HG02852 (cell line): ENCODE results near the gene SLC2A11.
"Not testable (repeated sequence)": the region's sequence is repeated elsewhere in the genome, so short reads cannot be mapped to it uniquely, and the experiment has no call there.

ENCODE experiments used
- ATAC-seq: cut with Tn5 transposase; IDR thresholded peaks from one replicate; pipeline ENCODE4 v1.9.1; 2021; ENCODE audit warnings: mild to moderate bottlenecking, moderate library complexity; ENCODE audit not compliant: unreplicated experiment

The SLC2A11 gene

DNA sequence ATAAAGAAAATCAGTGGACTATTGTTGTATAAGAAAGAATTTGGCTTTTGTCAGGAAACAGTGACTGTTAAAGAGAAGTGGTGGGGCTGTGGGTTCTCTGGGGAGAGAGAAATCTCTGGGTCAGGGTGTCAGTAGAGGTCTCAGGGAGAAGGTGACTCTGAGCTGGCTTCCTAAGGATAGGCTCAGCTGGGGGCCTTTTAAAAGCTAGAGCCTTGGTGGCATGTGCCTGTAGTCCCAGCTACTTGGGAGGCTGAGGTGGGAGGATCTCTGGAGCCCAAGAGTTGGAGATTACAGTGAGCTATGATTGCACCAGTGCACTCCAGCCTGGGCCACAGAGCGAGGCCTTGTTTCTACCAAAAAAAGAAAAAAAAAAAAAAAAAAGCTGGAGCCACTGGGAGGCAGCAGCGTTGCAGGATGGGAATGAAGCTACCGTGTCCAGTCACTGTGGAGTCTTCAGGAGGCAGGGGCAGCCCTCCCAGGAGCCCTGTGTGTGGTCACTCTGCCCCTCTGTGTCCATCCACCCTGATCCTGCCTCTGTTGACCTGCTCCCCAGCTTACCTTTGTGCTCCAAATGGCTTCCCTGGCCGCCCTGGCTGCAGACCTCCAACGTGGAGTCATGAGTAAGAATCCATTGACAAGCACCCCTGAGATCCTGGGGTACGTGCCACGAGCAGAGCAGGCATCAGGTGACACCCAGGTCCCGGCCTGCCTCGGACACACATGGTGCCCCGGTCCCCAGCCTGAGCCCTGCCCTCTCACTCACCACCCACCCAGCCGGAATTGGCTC is 31.1 kb downstream of the SLC2A11 start:
- ATAC-seq, result no peak

DNA sequence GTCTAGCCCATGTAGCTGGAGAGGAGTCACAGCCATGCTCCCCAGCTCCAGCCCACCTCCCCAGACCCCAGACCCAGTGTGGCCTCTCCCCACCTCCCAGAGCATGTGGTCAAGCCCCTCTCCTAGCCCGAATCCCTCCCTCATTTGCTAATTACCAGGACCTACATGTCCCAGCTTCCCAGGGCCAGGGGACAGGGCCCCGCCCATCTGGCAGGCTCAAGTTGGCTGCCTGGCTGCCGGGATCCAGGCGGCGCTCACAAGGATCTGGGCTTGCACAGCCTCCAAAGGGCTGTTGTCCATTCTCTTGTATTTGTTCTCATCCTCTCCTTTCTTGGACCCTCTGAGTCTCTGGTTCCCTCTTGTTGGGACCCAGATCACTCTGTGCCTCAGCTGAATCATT is 31.9 kb downstream of the SLC2A11 start:
- ATAC-seq, result no peak

GRCh38 chr22:23891726-23892125 is 34.1 kb downstream of the SLC2A11 start:
- ATAC-seq, result no peak

- no peak for ATAC-seq
These were observed 34.5 kb downstream of the SLC2A11 start for GRCh38 chr22:23892130-23892529.

DNA sequence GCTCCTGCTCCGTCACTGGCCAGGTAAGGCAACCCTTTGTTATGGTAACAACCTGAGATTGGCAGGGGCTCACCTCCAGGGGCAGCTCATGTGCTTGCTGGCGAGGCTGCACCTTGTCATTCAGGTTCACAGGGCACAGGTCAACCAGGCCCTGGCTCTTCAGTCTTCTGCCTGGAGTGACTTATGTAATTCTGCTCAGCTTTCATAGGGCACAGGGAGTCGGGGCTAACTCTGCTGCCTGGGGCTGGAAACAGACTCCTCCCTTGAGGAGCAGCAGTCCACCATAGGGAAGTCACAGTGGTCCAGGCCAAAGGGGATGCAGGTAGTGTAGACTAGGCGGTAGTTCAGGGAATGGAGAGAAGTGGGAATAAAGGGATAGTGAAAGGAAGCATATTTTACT is 35.0 kb downstream of the SLC2A11 start:
- no peak for ATAC-seq

- ATAC-seq, result no peak
These were observed 35.7 kb downstream of the SLC2A11 start for GRCh38 chr22:23893121-23893944.

- peak; percentile 86 for ATAC-seq
These were observed 36.5 kb downstream of the SLC2A11 start, which contains the start of gene MIF for GRCh38 chr22:23893945-23894709. Gene MIF, plus strand, starts transcription at chr22:23894383. Its CDS starts 92 bp downstream, at chr22:23894475.

DNA sequence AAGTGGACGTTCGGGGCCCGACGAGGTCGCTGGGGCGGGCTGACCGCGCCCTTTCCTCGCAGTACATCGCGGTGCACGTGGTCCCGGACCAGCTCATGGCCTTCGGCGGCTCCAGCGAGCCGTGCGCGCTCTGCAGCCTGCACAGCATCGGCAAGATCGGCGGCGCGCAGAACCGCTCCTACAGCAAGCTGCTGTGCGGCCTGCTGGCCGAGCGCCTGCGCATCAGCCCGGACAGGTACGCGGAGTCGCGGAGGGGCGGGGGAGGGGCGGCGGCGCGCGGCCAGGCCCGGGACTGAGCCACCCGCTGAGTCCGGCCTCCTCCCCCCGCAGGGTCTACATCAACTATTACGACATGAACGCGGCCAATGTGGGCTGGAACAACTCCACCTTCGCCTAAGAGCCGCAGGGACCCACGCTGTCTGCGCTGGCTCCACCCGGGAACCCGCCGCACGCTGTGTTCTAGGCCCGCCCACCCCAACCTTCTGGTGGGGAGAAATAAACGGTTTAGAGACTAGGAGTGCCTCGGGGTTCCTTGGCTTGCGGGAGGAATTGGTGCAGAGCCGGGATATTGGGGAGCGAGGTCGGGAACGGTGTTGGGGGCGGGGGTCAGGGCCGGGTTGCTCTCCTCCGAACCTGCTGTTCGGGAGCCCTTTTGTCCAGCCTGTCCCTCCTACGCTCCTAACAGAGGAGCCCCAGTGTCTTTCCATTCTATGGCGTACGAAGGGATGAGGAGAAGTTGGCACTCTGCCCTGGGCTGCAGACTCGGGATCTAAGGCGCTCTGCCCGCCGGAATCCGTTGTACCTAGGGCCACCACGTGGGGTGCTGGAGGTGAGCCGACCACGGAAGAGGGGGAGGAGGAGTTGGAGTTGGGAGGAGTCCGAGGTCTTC is 37.3 kb downstream of the SLC2A11 start:
- ATAC-seq, result peak; percentile 16

DNA sequence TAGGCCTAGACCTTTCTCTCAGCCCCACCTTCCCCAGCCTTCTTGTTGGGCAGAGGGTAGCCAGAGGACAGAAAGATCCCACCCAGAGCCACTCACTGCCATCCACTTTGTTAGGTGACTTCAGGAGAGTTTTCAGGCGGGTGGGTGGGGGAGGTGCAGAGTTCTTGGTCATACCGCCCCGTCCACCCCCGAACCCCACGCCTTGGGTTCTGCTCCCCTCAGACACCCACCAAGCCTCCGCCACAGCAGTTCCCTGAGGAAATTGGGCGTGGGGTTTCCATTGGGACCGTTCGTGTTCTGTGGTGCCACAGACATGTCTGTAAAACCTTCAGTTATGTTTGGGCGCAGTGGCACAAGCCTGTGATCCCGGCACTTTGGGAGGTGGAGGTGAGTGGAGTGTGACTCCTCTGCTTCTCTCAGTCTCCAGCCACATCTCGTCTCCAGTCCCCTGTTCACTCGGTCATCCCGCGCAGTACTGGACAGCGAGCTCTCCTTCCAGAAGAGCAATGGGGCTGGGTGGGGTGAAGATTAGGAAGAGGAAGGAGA is 38.0 kb downstream of the SLC2A11 start:
- ATAC-seq, result no peak

DNA sequence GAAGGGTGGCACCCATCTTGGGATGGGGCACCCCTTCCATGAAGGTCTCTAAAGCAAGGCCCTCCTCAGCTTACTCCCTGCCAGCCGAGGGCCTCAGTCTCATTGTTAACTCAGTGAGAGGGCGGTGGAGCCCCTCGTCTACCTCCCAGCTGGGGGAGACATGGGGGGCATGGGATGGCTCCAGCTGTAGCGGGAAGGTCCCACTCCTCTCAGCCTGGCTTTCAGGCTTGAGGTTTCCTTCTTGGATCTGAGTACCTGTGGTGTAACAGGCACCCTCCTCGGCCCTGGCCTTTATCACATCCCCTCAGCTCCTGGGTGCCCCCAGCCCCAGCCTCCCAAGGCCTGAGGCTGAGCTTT is 38.5 kb downstream of the SLC2A11 start:
- ATAC-seq, result no peak

- ATAC-seq, result no peak
These were observed 39.0 kb downstream of the SLC2A11 start for GRCh38 chr22:23896523-23897186.

GRCh38 chr22:23897320-23897719 is 39.6 kb downstream of the SLC2A11 start:
- no peak for ATAC-seq

GRCh38 chr22:23898006-23898974 is 40.6 kb downstream of the SLC2A11 start:
- no peak for ATAC-seq

GRCh38 chr22:23899042-23899745 is 41.5 kb downstream of the SLC2A11 start:
- ATAC-seq, result no peak

DNA sequence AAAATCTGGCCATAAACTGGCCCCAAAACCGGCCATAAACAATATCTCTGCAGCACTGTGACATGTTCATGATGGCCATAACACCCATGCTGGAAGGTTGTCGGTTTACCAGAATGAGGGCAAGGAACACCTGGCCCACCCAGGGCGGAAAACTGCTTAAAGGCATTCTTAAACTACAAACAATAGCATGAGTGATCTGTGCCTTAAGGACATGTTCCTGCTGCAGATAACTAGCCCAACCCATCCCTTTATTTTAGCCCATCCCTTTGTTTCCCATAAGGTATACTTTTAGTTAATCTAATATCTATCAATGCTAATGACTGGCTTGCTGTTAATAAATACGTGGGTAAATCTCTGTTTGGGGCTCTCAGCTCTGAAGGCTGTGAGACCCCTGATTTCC is 42.6 kb downstream of the SLC2A11 start:
- ATAC-seq, result not testable (repeated sequence)

DNA sequence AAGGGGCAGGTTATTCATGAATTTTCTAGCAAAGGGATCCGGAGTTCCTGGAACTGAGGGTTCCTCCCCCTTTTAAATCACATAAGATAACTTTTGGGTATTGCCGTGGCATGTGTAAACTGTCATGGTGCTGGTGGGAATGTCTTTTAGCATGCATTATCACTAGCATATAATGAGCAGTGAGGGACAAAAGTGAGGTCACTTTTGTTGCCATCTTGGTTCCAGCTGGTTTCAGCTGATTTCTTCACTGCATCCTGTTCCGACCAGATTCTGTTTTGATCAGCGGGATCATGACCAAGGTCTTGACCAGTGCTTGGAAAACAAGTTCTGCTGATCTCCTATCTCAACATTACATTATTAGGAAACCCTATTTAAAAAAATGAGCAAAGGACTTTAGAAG is 43.9 kb downstream of the SLC2A11 start:
- ATAC-seq, result no peak

DNA sequence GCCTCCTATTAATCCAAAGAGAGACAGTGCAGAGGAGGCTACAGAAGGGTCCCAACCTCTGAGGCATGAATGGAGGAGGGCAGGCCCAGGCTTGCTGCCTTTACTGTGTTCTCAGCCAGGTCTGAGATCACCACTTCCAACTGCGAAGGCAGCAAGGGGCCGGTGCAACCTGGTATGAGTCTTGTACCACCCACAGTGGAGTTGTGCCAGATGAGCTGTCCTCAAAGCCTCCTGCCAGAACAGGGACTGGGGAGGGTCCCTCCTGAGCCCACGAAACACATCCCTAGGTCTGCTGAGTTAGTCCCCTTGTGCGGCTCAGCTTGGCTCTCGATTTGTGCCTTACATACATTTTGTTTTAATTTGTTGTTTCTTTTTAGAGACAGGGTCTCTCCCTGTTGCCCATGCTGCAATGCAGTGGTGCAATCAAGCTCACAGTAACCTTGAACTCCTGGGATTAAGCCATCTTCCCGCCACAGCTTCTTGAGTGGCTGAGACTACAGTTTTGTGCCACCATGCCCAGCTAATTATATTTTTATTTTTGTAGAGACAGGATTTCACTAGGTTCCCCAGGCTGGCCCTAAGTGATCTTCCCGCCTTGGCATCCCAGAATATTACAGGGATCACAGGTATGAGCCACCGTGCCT is 45.8 kb downstream of the SLC2A11 start:
- no peak for ATAC-seq
